HepG2 (cell line): Measurements from ENCODE around the gene LIPC.

Experiments
- CTCF ChIP-seq: sonication (generic); formaldehyde crosslinking; IDR thresholded peaks from 2 replicates; pipeline ENCODE4 v1.5.0; 2020; ENCODE audit warnings: mild to moderate bottlenecking, missing genetic modification reagents, moderate library complexity
- HINFP ChIP-seq: sonication (generic); formaldehyde crosslinking; IDR thresholded peaks from 2 replicates; pipeline ENCODE4 v1.4.0; 2020; ENCODE audit warnings: low read depth, mild to moderate bottlenecking, missing genetic modification reagents
- JUND ChIP-seq: sonication (generic); formaldehyde crosslinking; IDR thresholded peaks from 2 replicates; pipeline ENCODE4 v1.8.0; 2022; ENCODE audit warnings: mild to moderate bottlenecking, missing genetic modification reagents
- MEIS2 ChIP-seq: sonication (generic); formaldehyde crosslinking; IDR thresholded peaks from 2 replicates; pipeline ENCODE4 v1.9.0; 2021; ENCODE audit warnings: mild to moderate bottlenecking, missing genetic modification reagents
- PHF5A ChIP-seq: IDR thresholded peaks from one replicate; pipeline ENCODE4 v1.6.1; 2018; ENCODE audit warnings: low read depth, missing genetic modification reagents; ENCODE audit not compliant: unreplicated experiment
- POLR2A ChIP-seq, 2 experiments: IDR thresholded peaks; 2 replicates each; pipeline ENCODE4 v1.6.1; 2011; ENCODE audit warnings: low read depth in 2 of 2, low read length in 2 of 2, mild to moderate bottlenecking in 1 of 2, moderate library complexity in 1 of 2; ENCODE audit not compliant: insufficient read depth in 1 of 2
- POLR2AphosphoS5 ChIP-seq: IDR thresholded peaks from 2 replicates; pipeline ENCODE4 v1.6.1; 2012; ENCODE audit warnings: low read depth, low read length
- RORA ChIP-seq: sonication (generic); formaldehyde crosslinking; IDR thresholded peaks from 2 replicates; pipeline ENCODE4 v1.5.0; 2020; ENCODE audit warnings: mild to moderate bottlenecking, missing genetic modification reagents, moderate library complexity
- SOX6 ChIP-seq, 2 experiments: fragments of 450-650 bp in 1 of 2; sonication (generic) in 1 of 2; formaldehyde crosslinking in 1 of 2; IDR thresholded peaks; 2 replicates each; pipeline versions ENCODE4 v1.4.0 to v1.6.1; 2017 to 2020; ENCODE audit warnings: antibody characterized with exemption in 1 of 2, mild to moderate bottlenecking in 1 of 2, missing genetic modification reagents in 1 of 2
- TCF12 ChIP-seq, 2 experiments: fragments of 450-650 bp in 1 of 2; sonication (generic) in 1 of 2; formaldehyde crosslinking in 1 of 2; IDR thresholded peaks; 2 replicates each; pipeline versions ENCODE4 v1.6.1 to v1.8.0; 2017 to 2022; ENCODE audit warnings: antibody characterized with exemption in 1 of 2, mild to moderate bottlenecking in 1 of 2, missing genetic modification reagents in 1 of 2, moderate library complexity in 1 of 2
- ZNF350 ChIP-seq: sonication (generic); formaldehyde crosslinking; IDR thresholded peaks from 2 replicates; pipeline ENCODE4 v1.4.0; 2020; ENCODE audit warnings: mild to moderate bottlenecking, low read depth, missing genetic modification reagents, borderline replicate concordance
- ZNF572 ChIP-seq: sonication (generic); formaldehyde crosslinking; IDR thresholded peaks from 2 replicates; pipeline ENCODE4 v1.5.1; 2020; ENCODE audit warnings: mild to moderate bottlenecking, missing genetic modification reagents

DNA sequence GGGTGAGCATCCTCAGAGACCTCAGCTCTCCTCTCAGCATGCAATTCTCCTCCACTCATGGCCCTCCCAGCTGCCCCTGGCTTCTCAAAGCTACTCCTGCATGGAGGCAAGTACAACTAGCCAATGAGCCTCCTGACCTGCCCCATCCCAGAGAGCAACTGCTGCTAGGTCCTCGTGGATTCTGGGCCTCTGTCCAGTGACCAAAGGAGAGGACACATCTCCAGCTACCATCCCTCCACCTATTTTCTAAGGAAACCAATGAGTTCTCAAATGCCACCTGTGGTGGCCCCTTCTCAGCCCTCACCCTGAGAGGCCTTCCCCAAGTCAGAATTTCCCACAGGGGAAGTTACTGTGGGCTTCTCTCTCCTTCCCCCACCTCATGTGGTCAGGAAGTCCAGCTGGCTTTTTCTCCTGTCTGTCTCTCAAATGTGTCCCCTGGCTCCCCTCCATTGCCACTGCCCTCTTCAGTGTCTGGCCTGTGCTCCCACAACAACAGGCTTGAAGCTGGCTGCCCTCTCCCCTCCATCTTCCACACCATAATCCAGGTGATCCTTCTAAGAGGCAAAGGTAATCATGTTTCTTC lies 43.0 kb downstream of the LIPC start:
- no peak for TF ChIP-seq MEIS2 (CRISPR knock-in tag)
- no peak for TF ChIP-seq SOX6 (IDR thresholded peaks at IDR 0.05)
- TF ChIP-seq SOX6 (CRISPR knock-in tag; IDR thresholded peaks at IDR 0.05): no peak
- no peak for TF ChIP-seq HINFP (CRISPR knock-in tag)
- no peak for TF ChIP-seq PHF5A (CRISPR knock-in tag)
- TF ChIP-seq ZNF350 (CRISPR knock-in tag): no peak
- TF ChIP-seq ZNF572 (CRISPR knock-in tag): no peak
- TF ChIP-seq POLR2A (IDR thresholded peaks at IDR 0.05; ENCODE audit: insufficient read depth in 1 of 2, low read depth in 2 of 2, low read length in 2 of 2): no peak
- no peak for TF ChIP-seq TCF12 (IDR thresholded peaks at IDR 0.05)
- no peak for TF ChIP-seq TCF12 (CRISPR knock-in tag; IDR thresholded peaks at IDR 0.05)
- no peak for TF ChIP-seq RORA
- TF ChIP-seq POLR2AphosphoS5: no peak
- no peak for TF ChIP-seq JUND (CRISPR knock-in tag)
- no peak for TF ChIP-seq CTCF
